Measurements from ENCODE around the gene ADORA1.
A peak's percentile ranks its signal among the peaks of the same experiment; 100 is the strongest.

Gene ADORA1

DNA sequence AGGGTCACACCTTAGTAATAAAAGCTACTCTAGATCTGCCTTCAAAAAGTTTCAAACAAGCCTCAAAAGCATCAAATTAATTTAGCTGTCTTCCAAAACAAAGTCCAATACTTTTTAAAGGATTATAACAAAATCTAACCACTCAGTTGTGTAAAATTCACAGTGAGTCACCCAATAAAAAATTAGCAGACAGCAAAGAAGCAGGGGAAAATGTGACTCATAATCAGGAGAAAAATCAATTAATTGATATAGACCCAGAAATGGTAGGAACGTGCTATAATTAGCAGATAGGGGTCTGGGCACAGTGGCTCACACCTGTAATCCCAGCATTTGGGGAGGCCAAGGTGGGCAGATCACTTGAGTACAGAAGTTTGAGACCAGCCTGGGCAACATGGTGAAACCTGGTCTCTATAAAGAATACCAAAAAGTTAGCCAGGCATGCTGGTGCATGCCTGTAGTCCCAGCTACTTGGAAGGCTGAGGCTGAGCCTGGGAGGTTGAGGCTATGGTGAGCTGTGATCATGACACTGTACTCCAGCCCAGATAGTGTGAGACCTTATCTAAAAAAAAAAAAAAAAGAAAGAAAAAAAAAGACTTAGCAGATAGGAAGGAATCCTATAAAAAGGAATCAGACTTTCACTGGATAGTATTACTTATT is 33.6 kb upstream of the ADORA1 start:
- no peak for DNase-seq (ENCODE audit: low read depth in 2 of 3, low spot score in 2 of 3)

DNA sequence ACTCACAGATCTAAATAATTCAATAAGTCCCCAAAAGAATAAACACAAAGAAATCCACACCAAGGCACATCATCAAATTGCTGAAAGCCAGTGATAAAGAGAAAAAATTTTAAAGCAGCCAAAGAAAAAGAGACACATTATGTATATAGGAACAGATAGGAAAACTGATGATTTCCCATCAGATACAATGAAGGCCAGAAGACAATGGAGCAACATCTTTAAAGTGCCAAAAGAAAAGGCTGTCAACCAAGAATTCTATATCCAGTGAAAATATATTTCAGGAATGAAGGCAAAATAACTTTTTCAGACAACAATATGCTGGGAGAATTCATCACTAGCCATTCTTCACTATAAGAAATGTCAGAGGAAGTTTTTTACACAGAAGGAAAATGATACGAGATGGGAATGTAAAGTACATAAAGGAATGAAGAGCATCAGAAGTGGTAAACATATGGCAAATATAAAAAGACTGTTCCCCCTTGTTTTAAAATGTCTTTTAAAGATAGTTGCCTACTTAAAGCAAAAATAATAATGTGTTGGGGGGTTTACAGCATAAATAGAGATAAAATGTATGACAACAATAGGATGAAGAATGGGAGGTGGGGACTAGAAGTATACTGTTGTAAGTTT is 32.4 kb upstream of the ADORA1 start:
- DNase-seq (ENCODE audit: low read depth in 2 of 3, low spot score in 2 of 3) = no peak

DNA sequence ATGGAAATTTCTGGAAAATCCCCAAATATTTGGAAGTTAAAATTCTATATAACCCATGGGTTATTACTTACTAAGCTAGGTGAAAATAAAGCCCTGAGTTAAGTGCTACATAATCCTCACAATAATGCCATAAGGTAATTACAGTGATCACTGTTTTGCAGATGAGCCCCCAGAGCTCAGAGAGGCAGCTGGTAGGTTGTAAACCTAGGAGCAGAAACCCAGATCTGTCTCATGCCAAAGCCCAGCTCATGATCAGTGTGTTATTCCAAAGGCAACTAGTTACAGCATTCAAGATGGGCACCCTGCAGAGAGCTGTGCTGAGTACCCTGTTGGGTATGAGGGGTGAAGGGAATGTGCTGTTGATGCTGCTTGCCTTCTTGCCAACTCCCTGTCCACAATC is 31.0 kb upstream of the ADORA1 start:
- DNase-seq (ENCODE audit: low read depth in 2 of 3, low spot score in 2 of 3) = no peak

DNA sequence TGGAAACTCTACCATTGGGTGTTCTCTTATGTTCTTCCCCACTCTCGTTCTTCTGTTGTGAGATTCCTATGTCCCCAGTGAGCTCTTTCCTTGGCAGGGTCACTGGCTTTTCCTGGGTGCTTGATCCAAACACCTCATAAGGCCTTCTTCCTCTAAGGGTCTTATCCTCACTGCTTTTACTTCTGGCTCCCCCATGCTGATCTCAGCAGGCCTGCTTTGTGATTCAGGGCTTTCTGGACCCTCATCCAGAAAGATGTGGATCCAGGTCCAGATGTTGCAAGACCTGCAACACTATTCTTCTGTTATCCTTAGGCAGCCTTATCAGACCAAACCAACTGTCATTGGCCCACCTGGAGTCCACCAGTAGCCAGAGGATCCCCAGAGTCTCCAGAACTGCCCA is 30.5 kb upstream of the ADORA1 start:
- DNase-seq (ENCODE audit: low read depth in 2 of 3, low spot score in 2 of 3) = no peak

DNA sequence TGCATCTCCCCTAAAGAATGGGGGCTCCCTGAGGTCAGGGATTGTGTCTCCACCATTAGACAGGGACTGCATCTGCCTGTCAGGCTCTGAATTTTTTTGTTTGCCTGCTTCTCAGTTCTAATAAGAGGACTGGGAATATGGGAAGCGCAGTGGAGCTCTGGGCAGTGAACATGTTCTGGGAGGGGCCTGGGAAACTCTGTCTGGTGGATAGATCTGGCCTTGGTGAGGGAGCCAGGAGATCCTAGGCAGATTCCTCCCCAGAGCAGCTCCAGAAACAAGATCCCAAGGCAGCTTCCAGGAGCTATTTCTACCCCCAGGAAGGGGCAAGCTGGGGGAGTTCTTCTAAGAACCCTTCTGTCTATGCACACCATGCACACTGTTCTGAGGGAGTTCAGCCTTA is 29.1 kb upstream of the ADORA1 start:
- no peak for DNase-seq (ENCODE audit: low read depth in 2 of 3, low spot score in 2 of 3)

DNA sequence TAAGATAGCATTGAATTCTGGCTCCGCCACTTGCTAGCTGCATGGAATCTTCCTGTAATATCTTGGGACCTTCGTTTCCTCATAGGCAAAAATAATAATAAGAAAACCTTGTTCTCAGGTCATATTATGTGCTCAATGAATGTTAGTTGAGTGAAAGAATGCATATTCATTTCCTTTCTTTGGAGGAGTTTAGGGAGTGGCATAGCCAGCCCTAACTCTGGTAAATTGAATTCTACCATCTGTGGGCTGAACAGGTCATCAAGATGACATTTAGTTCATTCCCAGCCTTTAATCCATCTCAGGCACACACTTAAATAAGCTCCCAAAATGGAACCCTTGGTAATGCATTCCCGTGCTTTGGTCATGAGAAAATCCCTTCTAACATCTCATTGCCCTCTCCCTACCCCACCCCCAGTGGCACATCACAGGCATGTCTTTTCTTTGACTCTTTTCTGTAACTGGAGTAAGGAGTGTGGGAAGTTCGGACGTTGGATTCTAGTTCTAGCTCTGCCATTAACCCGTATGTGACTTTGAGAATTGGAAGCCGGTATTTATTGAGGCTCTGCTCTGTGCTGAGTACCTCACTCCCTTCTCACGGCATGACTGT is 28.5 kb upstream of the ADORA1 start:
- no peak for DNase-seq (ENCODE audit: low read depth in 2 of 3, low spot score in 2 of 3)

DNA sequence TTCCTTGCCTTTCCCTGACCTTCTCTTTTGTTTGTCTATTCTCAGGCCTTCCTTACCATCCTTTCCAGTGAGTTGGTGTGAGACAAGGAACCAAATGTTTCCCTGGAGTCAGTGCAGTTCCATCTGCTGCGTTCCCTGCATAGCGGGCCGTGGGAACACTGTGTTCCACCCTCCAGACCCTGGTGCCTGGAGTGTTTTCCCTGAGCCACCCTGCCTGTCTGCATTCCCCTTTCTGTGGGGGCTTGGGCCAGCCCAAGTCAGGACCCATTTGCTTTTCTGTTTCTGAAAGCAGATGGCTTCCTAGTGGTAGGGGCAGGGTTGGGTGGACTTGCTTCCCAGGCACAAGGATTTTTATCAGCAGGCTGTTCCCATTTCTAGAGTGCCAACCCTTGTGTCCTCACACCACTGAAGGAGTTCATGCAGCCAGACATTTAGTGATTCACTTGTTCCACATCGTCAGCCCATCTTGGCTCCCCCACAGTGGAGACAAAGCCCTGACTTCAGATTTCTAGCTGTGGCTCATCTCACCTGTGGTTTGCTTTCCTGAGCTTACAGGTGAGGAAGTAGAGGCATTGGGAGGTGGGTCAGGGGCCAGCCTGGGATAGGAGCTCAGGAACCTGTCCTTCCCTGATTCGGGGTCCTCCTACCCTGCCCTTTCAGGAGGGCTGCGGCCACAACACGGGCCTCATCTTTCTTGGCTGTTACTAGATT is 27.6 kb upstream of the ADORA1 start:
- no peak for DNase-seq (ENCODE audit: low read depth in 2 of 3, low spot score in 2 of 3)

DNA sequence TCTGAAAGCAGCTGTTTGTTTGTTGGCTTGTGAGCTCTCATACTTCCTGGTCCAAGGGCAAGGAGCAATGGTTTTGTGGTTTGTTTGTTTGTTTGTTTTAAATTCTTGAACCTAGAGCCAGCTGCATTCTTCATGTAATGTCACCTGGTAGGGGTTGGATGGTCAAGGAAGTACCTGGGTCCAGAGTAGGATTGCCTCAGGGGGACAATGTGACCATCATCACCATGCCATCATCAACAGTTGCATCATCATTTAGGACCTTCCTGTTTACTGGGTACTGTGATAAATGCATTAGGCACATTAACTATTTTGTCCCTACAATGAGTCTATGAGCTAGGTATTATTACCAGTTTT is 27.0 kb upstream of the ADORA1 start:
- no peak for DNase-seq (ENCODE audit: low read depth in 2 of 3, low spot score in 2 of 3)

DNA sequence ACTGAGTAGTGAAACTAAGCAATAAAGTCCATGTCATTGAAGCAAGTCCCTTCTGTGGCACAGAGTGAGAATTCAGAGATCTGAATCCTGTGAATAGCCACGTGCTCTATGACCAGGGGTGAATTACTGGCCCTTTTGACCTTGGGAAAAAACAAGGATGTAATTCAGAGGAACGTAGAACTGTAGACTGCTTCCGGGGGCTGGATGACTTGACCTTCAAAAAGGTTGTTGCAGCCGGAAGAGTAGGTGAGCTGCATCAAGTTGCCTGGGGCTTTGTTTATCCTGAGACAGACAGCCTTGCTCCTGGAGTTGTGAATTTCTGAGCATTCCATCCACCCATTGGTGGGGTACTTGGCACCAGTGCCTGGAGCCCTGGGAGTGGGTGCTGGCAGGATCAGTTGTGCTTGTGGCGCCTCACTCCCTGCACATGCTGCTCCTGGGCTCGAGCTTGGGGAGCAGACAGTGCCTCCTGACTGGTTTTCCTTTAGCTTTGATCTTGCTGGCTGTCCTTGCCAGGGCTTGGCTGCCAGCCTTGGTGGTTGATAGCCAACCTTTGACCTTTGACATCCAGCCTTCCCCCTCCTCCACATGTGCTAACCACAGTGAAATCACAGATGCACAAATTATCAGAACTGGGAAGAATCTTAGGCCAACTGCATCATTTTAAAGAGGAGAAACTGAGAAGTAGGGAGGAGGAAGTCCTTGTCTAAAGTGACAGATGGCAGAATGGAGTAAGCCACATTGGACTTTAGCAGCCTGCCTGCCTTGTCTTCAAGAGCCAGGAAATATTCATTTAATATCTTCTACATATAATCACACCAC is 25.5 kb upstream of the ADORA1 start:
- DNase-seq (ENCODE audit: low read depth in 2 of 3, low spot score in 2 of 3) = no peak

DNA sequence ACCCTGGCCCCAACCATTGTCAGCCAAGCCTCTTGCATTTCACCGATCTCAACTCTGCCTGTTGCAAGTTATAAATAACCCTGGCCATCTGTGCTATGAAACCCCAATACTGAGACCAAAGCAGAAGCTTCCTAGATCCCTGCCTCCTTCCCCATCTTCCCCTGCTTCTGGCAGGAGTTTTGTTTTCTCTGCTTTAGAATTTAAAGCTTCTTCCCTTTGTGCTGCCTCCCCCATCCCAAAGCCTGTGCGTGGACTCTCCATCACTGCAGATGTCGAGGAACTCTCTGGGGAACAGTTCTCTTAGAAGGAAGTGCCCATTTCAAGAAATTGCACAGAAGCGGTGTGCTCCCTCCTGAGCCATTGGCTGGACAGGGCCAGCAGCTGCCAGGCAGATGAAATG is 24.3 kb upstream of the ADORA1 start:
- DNase-seq (ENCODE audit: low read depth in 2 of 3, low spot score in 2 of 3) = no peak

DNA sequence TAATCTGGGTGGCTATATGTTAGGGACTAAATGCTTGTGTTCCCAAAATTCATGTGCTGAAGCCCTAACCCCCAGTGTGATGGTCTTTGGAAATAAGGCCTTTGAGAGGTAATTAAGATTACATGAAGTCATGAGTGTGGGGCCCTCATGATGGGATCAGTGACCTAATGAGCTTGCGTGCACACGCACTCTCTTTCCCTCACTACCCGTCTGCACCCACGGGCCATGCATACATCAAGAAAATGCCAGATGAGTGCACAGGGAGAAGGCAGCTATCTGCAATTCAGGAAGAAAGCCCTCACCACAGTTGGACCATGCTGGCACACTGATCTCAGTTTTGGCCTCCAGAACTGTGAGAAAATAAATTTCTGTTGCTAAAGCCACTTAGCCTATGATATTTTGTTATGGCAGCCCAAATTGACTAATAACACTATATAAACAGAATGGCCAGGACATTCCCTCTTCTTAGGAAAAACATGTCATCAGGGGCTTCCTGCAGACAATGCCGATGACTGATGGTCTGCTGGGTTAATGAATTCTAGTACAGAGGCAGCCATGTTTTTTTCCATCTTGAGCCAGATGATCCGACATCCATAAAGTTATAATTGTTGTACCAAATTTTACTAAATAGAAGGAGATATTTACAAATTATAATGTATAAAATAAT is 23.6 kb upstream of the ADORA1 start:
- no peak for DNase-seq (ENCODE audit: low read depth in 2 of 3, low spot score in 2 of 3)

DNA sequence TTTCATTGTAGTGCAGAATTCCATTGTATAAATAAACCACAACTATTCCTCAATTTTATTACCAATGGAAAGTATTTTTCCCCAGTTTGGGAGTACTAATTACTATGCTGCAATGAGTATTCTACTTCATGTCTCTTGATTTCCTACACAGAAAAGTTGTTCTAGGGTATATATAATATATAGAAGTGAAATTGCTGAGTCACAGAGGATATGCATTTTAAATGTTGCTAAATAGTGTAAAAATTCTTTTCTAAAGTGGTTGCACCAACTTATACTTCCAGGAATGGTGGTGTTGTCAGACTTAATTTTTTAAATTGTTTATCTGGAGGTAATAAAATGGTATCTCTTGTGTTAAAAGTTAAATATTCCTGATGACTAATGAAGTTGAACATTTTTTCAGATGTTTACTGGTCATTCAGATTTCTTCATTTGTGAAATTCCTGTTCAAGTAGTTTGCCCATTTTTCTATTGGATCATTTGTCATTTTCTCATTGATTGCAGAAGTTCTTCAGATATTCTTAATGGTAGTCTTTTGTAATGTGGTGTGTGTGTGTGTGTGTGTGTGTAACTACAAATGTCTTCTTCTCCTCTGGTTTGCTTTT is 22.6 kb upstream of the ADORA1 start:
- DNase-seq (ENCODE audit: low read depth in 2 of 3, low spot score in 2 of 3) = no peak

DNA sequence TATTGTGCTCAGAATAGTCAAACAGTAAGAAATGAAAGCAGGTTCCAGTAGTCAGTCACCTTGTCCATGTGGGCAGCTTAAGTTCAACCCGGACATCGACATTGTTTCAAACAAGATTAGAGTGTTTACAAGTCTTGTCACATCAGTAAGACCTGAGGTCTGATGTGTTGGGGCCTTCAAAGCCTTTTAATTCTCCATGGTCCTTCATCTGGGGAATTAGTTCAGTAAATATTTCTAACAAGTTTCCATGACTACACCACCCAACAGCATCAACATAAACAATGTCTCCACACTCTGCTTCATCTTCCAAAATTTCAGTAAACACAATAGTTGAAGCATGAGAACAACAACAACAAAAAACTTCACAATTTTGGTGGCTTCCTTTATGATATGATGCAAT is 15.1 kb upstream of the ADORA1 start:
- DNase-seq (ENCODE audit: low read depth in 2 of 3, low spot score in 2 of 3) = no peak

DNA sequence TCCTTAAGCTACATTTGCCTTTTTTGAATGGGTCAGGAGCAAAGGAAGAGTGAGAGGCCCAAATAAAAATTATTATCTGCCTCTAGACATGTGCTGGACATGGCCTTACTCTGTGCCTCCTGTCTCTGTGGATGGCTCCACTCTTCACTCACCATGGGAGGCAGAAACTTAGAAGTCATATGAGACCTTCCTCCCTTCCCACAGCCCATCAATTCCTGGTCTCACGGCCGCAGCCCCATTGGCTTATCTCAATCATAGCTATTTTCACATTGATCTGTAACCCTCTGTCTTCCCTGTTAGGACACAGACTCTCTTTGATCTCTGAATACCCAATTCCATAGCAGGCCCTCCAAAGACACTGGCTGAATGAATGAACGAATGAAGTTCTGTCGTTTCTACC is 14.2 kb upstream of the ADORA1 start:
- no peak for DNase-seq (ENCODE audit: low read depth in 2 of 3, low spot score in 2 of 3)

DNA sequence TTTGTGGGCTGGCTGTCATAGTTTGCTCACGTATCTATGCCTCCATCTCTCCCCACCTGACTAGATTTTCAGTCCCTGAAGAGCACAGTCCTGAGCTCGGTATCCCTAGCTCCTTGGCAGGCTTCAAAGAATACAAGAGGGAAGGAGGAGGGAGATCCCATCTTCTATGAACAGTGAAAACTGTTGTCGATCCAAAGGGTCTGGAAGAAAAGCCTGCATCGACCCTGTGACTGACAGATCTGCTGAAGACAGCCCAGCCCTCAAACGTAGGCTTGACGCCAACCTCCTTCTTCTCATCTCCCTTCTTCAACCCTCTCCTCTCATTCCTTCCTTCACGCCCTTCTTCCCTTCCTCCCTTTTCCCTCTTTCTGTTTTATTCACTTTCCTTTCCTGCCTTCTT is 13.3 kb upstream of the ADORA1 start:
- no peak for DNase-seq (ENCODE audit: low read depth in 2 of 3, low spot score in 2 of 3)

DNA sequence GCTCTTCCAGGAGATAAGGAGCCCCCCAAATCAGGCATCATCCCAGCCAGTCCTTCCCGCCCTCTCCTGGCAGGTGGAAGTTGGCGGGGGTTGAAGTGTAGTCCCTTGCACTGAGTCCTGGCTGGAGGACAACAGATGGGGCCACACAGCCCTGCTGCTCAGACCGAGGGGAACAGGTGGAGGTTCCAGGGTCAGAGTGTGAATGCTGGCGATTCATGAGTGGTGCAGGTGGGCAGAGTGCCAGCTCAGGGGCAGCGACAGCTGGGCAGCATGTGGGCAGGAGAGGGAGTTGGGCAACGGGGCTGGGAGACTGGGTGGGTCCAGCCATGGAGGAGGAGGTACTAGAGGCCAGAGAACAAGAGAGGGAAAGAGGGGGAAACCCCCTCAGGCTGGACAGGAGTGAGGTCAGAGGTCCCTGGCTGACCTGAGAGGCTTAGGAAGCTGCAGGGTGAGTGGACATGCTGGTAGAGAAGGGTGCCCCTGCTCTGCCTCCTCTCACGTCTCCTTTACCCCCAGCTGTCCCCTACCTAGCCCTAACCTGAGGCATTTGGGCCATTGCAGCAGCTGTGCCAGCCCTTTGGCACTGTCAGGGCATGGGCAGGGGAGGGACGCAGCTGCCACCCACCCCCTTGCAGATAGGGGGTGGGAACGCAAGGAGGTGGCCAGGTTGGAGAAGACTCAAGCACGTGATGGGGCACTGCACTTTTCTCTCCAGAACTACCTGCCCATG is 11.3 kb upstream of the ADORA1 start:
- DNase-seq (ENCODE audit: low read depth in 2 of 3, low spot score in 2 of 3) = no peak

DNA sequence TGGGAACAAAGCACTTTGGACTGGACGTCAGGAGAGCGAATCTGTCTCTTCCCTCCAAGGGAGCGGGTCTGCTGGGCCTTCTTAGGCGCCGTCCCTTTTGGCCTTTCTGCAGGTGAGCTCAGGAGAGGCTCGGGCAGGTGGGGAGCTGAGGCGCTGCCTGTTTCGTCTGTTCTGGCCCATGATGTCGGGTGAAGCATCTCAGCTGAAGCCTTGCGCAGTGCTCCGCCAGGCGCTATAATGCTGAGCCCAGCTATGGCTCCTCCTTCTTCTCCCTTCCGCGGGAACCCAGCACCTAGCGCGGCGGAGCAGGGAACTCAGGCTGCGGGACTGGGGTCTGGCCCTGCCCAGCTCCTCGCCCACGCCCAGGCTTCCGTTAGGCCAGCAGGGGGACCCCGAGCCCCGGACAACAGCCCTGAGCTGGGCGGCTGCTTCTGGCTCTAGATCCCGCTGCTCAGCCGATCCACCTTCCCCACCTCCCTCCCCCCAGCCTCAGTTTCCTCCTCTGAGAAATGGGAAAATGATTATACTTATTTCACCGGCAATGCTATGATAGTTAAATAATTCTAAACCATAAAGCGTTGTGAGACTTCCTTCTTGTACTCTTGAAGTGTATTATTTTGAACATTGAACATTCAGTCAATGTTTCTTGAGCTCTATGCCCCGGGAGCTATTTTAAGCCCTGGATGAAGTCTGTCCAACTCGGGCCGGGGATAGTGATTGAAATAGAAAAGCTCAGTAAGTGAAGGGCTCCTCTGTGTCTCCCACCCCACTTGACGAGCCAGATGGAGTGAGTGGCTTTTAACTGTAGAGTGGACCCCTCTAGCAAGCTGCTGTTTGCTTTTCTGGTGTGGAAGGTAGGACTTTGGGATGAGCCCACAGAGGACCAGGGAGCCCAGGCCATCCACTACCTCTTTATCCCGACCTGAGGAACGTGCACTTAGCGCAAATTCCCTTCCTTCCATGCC is 9.6 kb upstream of the ADORA1 start:
- peak; percentile 12 to 28 (median 21) for DNase-seq (ENCODE audit: low read depth in 2 of 3, low spot score in 2 of 3)

DNA sequence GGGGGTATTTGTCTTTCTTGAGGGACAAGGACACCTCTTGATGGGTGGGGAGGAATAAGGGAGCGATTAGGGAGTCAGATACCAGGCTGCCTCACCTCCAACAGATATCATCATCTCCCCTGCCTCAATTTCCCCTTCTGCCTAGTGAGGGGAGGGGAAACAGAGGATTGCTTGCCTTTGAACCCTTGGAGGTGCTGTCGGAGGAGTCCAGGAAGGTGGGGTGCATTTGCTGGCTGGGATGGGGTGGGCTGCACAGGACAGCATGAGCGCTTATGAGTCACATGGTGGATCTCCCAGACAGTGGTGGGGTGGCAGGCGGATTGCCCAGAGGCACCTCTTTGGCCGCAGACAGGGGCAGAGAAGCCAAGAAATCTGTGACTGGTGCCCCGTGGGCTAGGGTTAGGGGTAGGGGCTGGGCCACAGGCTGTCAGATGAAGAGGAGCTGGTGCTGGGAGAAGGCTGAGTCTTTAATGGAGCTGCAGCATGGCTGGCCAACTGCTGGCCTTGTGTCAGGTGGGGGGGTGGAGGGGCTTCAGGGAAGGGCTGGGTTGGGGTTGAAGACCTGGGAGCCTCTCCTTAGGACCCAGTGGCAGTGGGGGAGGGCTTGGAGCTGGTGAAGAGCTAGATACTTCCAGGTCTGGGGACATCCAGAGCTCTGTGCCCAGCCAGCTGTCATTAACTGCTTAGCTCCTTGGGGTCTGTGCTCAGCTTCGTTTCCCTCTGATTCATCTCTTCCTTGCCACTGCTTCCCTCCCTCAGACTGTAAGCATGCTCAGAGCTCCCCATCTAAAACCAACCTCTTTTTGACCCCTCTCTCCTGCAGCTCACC is 7.0 kb upstream of the ADORA1 start:
- DNase-seq (ENCODE audit: low read depth in 2 of 3, low spot score in 2 of 3) = no peak
